HEK293T (cell line): ENCODE data around the gene MYOZ1.

Experiments used
- BHLHE40 ChIP-seq: fragments of 450-650 bp; IDR thresholded peaks from 2 replicates; pipeline ENCODE4 v1.6.1; 2016; ENCODE audit warnings: mild to moderate bottlenecking, moderate library complexity, borderline replicate concordance
- FOXA1 ChIP-seq: fragments of 450-650 bp; IDR thresholded peaks from 2 replicates; pipeline ENCODE4 v1.6.1; 2016; ENCODE audit warnings: mild to moderate bottlenecking
- FOXK2 ChIP-seq: fragments of 450-650 bp; IDR thresholded peaks from 2 replicates; pipeline ENCODE4 v1.6.1; 2016; ENCODE audit warnings: mild to moderate bottlenecking
- SP1 ChIP-seq: fragments of 450-650 bp; IDR thresholded peaks from 2 replicates; pipeline ENCODE4 v1.6.1; 2017
- ZNF384 ChIP-seq: fragments of 450-650 bp; IDR thresholded peaks from 2 replicates; pipeline ENCODE4 v1.6.1; 2016

DNA sequence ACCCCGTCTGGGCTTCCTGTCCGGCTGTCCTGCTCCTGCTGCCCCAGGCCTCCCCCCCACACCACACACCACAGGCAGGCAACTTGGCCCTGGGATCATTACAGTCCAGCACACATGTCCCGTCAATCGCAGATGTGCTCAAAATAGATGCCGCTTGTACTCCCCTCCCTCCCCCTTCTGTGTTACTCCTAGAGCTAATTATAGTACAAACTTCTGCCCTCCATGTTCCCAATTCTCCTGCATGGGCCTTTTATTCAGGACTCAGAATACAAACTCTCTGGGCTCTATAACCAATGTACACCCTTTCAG, 14.7 kb upstream of the MYOZ1 start, which contains the start of gene SYNPO2L:
- TF ChIP-seq BHLHE40 (no peak), FOXK2 (no peak), SP1 (no peak), ZNF384 (no peak), FOXA1 (no peak)
